Hematopoietic multipotent progenitor cell treated with erythropoietin and hydrocortisone succinate and interleukin-3 and kit ligand, for 15 days (in vitro differentiated cells): ENCODE data around the gene ACOT13.
A peak's percentile ranks its signal among the peaks of the same experiment; 100 is the strongest.
"Not testable (repeated sequence)": the region's sequence is repeated elsewhere in the genome, so short reads cannot be mapped to it uniquely, and the experiment has no call there.

Experiments used
- DNase-seq: peaks from one replicate; pipeline ENCODE4 v3.0.0-alpha.2; 2015; ENCODE audit warnings: low spot score

Gene ACOT13

GRCh38 chr6:24730653-24731052, 63.8 kb downstream of the ACOT13 start:
- DNase-seq = not testable (repeated sequence)

- not testable (repeated sequence) for DNase-seq
Measured at GRCh38 chr6:24731456-24732134, 64.7 kb downstream of the ACOT13 start.

GRCh38 chr6:24734166-24734565, 67.3 kb downstream of the ACOT13 start:
- no peak for DNase-seq

- not testable (repeated sequence) for DNase-seq
Measured at GRCh38 chr6:24734710-24735109, 67.8 kb downstream of the ACOT13 start.

- no peak for DNase-seq
Measured at GRCh38 chr6:24738741-24739140, 71.9 kb downstream of the ACOT13 start.

GRCh38 chr6:24740861-24741260, 74.0 kb downstream of the ACOT13 start:
- DNase-seq = no peak

- no peak for DNase-seq
Measured at GRCh38 chr6:24742216-24742738, 75.4 kb downstream of the ACOT13 start.

- DNase-seq = peak; percentile 10
Measured at GRCh38 chr6:24743265-24743943, 76.5 kb downstream of the ACOT13 start.

GRCh38 chr6:24743944-24744335, 77.1 kb downstream of the ACOT13 start:
- DNase-seq = no peak

GRCh38 chr6:24744911-24745310, 78.0 kb downstream of the ACOT13 start:
- DNase-seq = no peak

GRCh38 chr6:24749297-24749696, 82.4 kb downstream of the ACOT13 start:
- no peak for DNase-seq

- not testable (repeated sequence) for DNase-seq
Measured at GRCh38 chr6:24750878-24751277, 84.0 kb downstream of the ACOT13 start.

- DNase-seq = no peak
Measured at GRCh38 chr6:24752503-24752902, 85.6 kb downstream of the ACOT13 start.

GRCh38 chr6:24752917-24753492, 86.1 kb downstream of the ACOT13 start:
- DNase-seq = no peak

GRCh38 chr6:24753545-24753944, 86.7 kb downstream of the ACOT13 start:
- DNase-seq = no peak

- not testable (repeated sequence) for DNase-seq
Measured at GRCh38 chr6:24754378-24754777, 87.5 kb downstream of the ACOT13 start.
